Nucleus accumbens (tissue), 56 donors: ENCODE data around the gene IL10RB.
"Not testable (repeated sequence)": the region's sequence is repeated elsewhere in the genome, so short reads cannot be mapped to it uniquely, and the experiment has no call there.

ENCODE experiments used
- DNase-seq, 56 donors: peaks; one replicate each; lab custom pipeline; 2025; lab: John Stamatoyannopoulos, UW

The IL10RB gene

DNA sequence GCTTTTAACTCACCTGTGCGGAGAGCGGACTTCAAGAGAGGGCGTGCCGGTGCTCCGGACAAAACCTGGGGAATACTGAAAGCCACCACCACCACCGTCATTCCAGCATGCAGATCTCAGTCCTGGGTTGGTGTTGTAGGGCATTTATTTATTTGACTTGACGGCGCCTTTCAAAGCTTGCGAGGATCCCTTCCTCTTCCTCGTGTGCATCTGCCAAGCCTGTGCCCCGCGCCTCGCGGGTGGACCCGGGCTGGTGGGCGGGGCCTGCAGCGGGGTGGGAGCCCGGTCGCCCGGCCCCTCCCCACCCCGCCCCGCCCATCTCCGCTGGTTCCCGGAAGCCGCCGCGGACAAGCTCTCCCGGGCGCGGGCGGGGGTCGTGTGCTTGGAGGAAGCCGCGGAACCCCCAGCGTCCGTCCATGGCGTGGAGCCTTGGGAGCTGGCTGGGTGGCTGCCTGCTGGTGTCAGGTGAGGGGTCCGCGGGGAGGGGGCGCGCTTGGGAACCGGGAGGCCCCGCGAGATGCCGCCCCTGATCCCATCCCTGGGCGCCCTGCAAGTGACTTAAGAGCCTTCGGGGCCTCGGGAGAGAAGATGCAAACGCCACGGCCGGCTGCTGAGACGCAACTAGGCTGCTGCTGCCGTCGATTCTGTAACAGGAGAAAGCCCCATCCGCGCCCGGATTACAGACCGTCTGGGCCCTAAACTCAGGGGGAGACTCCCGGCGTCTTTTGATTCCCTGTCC is at the start of gene IL10RB:
Gene IL10RB, plus strand, starts transcription at position 318 of the 739 bp plus-strand sequence. Its CDS starts 99 bp downstream, at position 417.
- peak in 51 of 56 donors; percentile 13 to 84 (median 56) for DNase-seq

DNA sequence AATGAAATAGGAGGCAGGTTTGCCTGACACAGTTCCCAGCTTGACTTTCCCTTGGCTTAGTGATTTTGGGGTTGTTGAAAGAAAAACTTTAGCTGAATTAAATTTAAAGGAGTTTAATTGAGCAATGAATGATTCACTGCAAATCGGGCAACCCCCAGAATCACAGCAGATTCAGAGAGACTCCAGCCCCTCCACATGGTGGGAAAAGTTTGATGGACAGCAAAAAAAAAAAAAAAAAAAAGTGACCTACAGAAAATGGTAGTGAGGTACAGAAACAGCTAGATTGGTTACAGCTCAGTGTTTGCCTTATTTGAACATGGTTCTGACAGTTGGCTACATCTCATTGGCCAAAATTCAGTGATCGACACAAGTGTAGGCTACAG is 49.0 kb upstream of the IL10RB start:
- no peak for DNase-seq

DNA sequence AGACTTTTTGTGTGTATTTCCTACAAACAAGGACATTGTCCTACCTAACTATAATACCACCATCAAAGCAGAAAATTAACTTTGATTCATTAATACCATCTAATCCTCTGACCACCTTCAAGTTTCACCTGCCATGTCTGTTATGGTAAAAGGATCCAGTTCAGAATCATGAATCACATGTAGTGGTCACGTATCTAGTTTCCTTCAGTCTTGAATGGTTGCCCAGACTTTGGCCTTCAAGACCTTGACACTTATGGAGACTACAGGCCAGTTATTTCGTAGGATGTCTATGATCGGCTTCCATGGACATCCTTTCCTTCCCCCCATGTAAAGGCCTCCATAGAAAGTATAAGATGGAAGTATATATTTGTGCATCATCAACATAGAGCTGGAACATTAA is 46.9 kb upstream of the IL10RB start:
- DNase-seq, result no peak

DNA sequence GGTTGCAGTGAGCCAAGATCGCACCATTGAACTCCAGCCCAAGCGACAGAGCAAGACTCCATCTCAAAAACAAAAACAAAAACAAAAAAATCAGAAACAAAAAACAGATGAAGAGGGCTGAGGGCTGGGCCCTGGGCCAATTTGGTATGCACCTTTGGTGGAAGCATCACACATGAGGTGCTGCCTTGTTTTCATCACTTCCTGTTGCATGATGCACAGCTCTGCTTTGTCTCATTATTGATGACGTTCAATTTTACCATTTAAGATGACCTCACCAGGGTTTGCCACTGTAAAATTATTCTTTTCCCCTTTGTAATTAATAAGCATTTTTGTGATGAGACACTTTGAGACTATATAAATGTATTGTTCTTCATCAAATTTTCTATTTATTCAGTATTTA is 46.2 kb upstream of the IL10RB start:
- DNase-seq, result no peak

DNA sequence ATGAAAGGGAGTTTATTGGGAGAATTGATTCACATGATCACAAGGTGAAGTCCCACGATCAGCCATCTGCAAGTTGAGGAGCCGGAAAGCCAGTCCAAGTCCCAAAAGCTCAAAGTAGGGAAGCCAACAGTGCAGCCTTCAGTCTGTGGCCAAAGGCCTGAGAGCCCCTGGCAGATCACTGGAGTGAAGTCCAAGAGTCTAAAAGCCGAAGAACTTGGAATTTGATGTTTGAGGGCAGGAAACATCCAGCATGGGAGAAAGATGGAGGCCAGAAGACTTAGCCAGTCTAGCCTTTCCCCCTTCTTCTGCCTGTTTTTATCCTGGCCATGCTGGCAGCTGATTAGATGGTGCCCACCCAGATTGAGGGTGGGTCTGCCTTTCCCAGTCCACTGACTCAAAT is 40.8 kb upstream of the IL10RB start:
- not testable (repeated sequence) for DNase-seq

DNA sequence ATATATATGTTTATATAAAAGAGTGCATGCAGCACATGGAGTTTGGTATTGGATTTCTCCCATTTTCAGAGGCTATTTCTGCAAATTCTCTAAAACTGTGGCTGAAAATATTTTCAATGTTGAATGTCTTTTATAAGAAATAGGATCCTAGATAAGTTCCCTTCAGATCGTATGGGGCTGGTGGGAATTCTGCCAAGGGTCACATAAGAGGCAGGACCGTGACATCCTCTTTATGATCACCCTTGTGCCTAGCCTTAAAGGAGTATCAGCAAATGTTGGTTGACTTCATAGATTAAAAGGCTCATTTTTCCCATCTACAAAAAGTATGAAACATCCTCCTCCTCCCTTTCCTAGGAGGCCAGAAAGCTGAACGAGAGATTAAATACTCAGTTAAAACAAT is 37.7 kb upstream of the IL10RB start:
- DNase-seq, result no peak

DNA sequence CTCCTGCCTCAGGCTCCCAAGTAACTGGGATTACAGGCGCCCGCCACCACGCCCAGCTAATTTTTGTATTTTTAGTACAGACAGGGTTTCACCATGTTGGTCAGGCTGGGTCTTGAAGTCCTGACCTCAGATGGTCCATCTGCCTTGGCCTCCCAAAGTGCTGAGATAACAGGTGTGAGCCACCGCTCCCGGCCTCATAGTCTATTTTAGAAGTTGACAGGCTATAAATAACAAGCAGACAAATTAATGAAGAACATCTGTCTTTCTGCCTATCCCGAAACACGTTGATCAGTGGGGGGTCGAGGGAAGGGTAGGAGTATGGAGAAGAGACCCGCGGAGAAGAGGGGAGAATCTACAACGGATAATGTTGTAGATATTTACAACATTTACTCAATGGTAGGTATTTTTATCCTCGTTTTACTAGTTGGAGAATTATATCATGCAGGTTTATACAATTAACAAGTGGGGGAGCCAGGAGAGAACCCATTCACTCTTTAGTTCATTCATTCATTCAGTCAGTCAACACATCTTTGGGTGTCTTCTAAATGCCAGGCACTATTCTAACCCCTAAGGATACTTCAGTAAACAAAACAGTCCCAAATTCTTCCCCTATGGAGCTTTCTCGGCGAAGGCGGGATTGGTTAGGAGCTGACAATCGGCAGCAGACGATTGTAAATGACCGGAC is 36.9 kb upstream of the IL10RB start:
- DNase-seq, result no peak

DNA sequence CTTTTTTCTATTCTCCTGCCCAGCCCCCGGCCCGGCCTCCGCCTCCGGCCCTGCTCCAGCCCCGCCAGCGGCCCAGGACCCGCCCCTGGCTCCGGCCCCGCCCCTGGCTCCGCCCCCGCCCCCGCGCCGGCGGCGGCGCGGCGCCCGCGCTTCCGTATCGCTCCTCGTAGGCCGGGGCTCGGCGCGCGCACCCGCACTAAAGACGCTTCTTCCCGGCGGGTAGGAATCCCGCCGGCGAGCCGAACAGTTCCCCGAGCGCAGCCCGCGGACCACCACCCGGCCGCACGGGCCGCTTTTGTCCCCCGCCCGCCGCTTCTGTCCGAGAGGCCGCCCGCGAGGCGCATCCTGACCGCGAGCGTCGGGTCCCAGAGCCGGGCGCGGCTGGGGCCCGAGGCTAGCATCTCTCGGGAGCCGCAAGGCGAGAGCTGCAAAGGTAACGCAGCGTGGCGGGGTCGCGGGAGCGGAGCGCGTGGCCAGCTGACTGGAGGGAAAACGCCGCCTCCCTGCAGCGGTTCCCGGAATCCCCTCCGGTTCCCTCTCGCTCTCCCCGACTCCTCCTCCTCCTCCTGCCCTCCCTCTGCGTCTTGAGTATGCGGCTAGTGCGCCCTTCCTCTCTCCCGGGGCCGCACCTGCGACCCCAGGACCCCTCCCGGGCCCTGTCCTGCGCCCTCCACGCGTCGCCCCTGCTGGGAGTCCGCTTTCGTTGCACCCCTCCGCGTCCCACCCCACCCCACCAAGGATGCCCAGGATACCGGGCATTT is 36.2 kb upstream of the IL10RB start, which contains the start of gene IFNAR2:
Gene IFNAR2, plus strand, starts transcription at position 155 of the 761 bp plus-strand sequence. CDS start 11,985 bp downstream, outside the sequence.
- peak in 54 of 56 donors; percentile 13 to 85 (median 67) for DNase-seq

DNA sequence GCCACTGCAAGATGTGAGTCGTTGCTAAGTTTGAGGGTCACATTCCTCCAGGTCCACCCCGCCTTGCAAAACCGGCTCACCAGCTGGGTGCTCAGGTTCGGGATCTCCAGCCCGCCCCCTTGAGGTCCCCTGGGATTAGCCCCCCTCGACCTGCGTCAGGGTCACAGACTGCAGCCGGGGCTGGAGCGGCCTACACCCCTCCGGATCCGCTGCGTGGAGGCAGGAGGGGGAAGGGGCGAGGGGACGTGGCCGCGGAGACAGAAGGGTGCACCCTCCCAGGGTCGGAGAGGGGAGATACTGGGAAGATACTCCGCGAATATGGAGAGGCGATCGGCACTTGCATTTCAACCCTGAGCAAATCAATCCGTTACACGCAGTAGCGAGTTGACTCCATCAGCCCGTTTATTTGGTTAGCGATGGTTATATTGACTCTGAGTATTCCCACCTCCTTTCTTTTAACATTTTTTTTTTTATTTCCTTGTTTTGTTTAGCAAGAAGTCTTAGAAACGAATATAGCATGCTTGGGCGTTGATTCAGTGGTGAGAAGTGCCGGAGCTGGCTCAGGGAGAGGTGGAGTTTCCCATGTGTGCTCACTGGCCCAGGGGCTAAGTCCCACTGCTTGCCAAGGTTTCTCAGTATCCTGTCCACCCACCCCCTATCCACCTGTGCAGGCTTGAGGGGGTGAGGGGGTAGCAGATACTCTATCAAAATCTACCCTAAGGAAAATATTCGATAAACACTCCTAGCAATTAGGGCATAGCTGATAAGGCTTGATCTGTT is 35.4 kb upstream of the IL10RB start:
- DNase-seq, result peak in 46 of 56 donors; percentile 12 to 70 (median 52)

DNA sequence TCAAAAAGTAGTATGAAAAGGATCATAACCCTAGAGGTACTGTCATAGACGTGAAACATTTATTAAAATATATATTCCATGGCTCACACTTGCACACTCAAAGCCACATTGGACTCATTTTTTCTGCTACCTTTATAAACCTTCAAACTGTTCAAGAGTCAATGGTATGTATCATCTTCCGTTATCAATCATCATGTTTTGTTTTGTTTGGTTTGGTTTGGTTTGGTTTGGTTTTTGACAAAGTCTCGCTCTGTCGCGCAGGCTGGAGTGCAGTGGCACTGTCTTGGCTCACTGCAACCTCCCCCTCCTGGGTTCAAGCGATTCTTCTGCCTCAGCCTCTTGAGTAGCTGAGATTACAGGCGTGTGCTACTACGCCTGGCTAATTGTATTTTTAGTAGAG is 34.6 kb upstream of the IL10RB start:
- no peak for DNase-seq

DNA sequence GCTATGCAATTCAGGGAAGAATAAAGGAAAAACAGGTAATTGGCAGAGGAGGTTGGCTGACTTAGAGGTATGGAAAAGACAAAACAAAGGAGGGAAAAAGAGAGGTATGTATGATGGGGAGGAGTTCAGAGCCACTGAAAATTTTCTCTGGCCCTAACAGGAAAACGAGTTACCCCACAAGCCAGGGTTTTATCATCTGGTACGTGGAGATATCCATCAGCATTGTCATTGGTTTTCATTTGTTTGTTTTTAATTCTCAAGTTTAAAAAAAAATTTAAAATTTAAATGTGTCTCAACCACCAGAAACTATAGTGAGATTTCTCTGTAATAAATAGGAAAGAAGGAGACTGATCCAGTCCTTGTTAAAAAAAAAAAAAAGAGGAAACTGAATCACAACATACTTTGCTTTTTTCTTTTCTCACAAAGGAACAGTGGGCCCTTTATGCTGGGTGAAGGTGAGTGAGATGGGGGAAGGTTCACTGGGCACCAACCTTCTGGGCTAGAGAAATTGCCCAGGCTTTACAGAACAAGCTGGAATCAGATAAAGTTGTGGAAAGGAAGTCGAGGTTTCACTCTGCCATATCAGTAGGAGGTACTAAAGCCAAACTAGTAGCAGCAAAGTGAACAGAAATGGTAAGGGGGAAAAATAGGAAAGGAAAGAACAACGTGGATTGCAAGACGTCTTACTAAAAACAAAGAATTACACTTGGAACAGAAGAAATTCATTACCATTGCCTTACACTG is 33.7 kb upstream of the IL10RB start:
- no peak for DNase-seq

DNA sequence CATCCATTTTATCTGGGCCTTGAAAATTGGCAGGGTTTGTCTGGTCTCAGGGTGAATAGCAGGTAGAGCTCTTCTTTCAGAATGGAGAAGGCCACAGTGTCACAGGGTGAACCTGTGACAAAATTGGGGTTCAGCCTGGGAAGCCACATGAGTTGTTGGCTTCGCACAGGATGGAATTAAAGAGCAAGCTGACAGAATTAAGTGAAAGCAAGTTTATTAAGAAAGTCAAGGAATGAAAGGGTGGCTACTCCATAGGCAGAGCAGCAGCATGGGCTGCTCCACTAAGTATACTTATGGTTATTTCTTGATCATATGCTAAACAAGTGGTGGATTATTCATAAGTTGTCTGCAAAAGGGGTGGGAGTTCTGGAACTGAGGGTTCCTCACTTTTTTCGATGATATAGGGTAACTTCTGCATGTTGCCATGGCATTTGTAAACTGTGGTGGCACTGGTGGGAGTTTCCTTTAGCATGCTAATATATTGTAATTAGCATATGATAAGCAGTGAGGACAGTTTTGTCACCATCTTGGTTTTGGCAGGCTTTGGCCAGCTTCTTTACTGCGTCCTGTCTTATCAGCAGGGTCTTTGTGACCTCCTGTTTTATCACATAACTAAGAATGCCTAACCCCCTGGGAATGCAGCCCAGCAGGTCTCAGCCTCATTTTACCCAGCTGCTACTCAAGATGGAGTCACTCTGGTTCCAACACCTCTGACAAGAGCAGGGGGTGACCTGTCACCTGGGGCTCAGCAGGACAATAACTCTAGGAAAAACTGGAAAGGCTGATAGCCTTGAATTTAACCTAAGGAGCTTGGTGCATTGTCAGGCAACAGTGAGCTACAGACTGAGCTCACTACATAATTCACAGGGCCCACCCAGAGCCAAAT is 31.3 kb upstream of the IL10RB start:
- DNase-seq, result no peak

DNA sequence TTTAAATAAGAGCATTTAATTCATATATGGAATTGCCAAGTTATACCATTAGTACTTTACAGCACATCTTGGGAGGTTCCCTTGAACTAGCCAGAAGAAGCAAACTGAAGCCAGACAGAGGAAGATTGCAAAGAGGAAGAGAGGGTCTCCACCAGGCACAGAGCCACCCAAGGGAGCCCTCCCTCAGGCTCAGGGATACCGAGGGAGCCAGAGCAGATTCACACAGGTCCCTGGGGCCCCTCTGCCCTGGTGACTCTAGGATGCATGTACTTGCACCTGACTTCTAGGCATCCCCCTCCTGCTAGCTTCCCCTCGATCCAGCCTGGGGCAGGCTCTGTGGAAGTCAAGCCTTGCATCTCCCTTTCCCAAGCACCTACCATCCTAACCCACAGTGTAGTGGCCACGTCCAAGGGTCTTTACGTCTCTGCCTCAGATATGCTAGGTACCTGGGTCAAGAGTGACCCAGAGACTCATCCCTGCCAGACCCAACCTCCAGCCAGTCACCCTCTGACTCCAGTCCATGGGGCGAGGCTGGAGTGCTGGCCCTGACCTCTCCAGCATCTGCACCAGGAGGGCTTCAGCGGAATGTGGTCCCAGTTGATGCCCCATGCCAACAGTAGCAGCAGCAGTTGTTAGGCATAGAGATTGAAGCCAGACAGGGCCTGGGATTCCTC is 30.0 kb upstream of the IL10RB start:
- no peak for DNase-seq

DNA sequence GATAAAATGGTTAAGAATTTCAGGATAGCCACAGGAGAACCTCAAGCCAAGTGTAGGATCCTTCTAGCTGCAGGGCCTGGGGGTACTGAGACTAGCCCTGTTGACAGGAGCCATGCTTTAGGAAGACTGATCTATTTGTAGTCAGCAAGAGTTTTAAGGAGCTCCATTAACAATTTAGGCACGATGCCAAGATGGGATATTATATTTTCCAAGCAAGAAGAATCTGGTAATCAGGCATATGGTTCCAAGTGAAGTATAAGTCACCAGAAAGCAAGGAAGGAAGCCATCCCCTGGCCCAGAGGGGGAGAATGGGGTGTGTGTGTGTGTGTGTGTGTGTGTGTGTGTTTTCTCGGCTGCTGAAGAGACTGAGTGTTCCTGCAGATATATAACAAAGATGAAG is 29.4 kb upstream of the IL10RB start:
- DNase-seq, result no peak

DNA sequence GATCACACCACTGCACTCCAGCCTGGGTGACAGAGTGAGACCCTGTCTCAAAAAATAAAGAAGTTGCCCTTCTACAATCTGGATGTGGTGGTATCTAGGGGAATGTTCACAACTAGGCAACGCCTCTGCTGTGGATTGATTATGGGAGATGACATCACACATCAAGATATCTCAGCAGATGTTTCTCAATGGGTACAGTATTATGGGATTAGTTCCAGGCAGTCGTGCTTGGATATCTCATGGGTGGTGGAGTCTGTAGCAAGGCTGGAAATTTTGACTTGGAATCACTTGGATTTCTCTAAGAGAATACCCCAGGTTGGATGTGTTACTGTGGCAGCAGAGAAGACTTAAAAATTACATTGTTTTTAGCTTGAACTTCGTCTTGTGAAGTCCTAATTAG is 28.7 kb upstream of the IL10RB start:
- no peak for DNase-seq

DNA sequence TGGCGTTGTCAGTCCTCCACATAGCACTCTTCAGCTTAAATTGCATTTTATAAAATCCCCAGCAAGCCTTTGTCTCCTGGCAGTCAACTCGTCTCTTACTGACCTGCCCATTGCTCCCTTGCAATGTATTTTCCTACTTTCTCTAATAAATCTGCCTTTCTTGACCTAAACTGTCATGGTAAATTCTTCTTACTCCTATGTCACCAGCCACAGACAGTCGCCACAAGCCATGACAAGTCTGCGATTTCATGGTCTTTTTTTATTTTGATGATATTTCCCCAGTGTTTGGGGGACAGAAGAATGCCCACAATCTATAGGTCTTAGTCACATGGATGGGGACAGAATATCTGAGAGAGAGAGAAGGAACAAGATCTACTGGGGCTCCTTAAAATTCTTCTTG is 28.0 kb upstream of the IL10RB start:
- DNase-seq, result no peak

DNA sequence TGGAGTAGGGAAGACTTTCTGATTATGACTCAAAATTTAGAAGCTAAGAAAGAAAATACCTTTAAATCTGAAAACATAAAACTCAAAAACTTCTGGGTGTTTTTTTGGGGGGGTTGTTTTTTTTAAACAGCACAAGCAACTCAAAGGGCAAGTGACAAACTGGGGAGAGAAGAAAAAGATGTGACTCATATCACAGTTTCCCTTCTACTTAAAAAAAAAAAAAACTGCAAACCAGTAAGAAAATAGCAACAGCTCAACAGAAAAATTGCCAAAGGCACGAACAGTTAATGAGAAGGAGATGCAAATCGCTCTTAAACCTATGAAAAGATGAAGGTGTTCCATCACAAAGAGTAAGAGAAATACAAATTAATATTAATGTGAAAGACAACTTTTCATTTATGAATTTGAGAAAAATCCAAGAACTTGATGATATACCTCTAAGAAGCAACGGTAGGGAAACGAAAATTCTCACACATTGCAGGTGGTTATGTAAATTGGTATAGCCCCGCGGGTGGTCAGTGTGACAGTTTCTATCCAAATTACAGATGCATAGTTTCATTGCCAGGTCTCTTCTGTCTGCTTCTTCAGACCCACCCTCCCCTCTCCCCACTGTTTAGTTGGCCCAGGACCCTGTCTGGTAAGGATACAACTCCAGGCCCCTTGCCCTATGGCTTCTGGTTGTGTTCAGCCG is 27.5 kb upstream of the IL10RB start:
- no peak for DNase-seq
